MM.1S (cell line): ENCODE data around the gene ANKDD1A.

ENCODE experiments used
- DNase-seq: peaks from one replicate; pipeline ENCODE4 v3.0.0-alpha.2; 2015
- H2AFZ ChIP-seq: fragments of 300-600 bp; sonication (generic); 2 replicates; pipeline ENCODE4 v1.6.0; 2016; ENCODE audit warnings: antibody characterized with exemption, low read length
- H3F3A ChIP-seq: fragments of 300-600 bp; sonication (generic); 2 replicates; pipeline ENCODE4 v1.6.1; 2016; ENCODE audit warnings: mild to moderate bottlenecking, antibody characterized with exemption, low read length, moderate library complexity, mixed read lengths; ENCODE audit not compliant: insufficient read depth
- H3K27ac ChIP-seq: fragments of 300-600 bp; sonication (generic); 2 replicates; pipeline ENCODE4 v1.5.1; 2016; ENCODE audit warnings: mild to moderate bottlenecking, low read length
- H3K27me3 ChIP-seq: fragments of 300-600 bp; sonication (generic); replicated peaks from 2 replicates; pipeline ENCODE4 v1.6.0; 2016; ENCODE audit warnings: low read length; ENCODE audit not compliant: insufficient read depth
- H3K36me3 ChIP-seq: fragments of 300-600 bp; sonication (generic); replicated peaks from 2 replicates; pipeline ENCODE4 v1.6.1; 2016; ENCODE audit warnings: mild to moderate bottlenecking, low read length, mixed read lengths; ENCODE audit not compliant: insufficient read depth
- H3K4me1 ChIP-seq: fragments of 300-600 bp; sonication (generic); 2 replicates; pipeline ENCODE4 v1.6.1; 2016; ENCODE audit warnings: low read length, mixed read lengths
- H3K4me2 ChIP-seq: fragments of 300-600 bp; sonication (generic); 2 replicates; pipeline ENCODE4 v1.6.0; 2016; ENCODE audit warnings: low read depth, low read length
- H3K4me3 ChIP-seq: fragments of 300-600 bp; sonication (generic); 2 replicates; pipeline ENCODE4 v1.5.1; 2016; ENCODE audit warnings: low read length, mixed read lengths
- H3K79me2 ChIP-seq: fragments of 300-600 bp; sonication (generic); 2 replicates; pipeline ENCODE4 v1.6.1; 2016; ENCODE audit warnings: mixed run types, low read length, mixed read lengths
- H3K9ac ChIP-seq: fragments of 300-600 bp; sonication (generic); 2 replicates; pipeline ENCODE4 v1.6.1; 2016; ENCODE audit warnings: low read length, mixed read lengths
- H3K9me2 ChIP-seq: fragments of 300-600 bp; sonication (generic); replicated peaks from 2 replicates; pipeline ENCODE4 v1.6.1; 2016; ENCODE audit warnings: mild to moderate bottlenecking, low read length, mixed read lengths; ENCODE audit not compliant: insufficient read depth
- H3K9me3 ChIP-seq: fragments of 300-600 bp; sonication (generic); replicated peaks from 2 replicates; pipeline ENCODE4 v1.6.1; 2016; ENCODE audit warnings: mild to moderate bottlenecking, low read length, mixed read lengths; ENCODE audit not compliant: insufficient read depth
- H4K20me1 ChIP-seq: fragments of 300-600 bp; sonication (generic); 2 replicates; pipeline ENCODE4 v1.6.1; 2016; ENCODE audit warnings: mild to moderate bottlenecking, low read length, moderate library complexity, mixed read lengths; ENCODE audit not compliant: insufficient read depth
- CTCF ChIP-seq: fragments of 300-600 bp; sonication (generic); IDR thresholded peaks from 2 replicates; pipeline ENCODE4 v1.5.1; 2016; ENCODE audit warnings: antibody characterized with exemption, low read length, mixed read lengths
- EZH2 ChIP-seq: fragments of 300-600 bp; sonication (generic); optimal IDR thresholded peaks from 2 replicates; pipeline ENCODE3; 2017; ENCODE audit warnings: low read depth, mild to moderate bottlenecking, antibody characterized with exemption, low read length, mixed read lengths
- EZH2phosphoT487 ChIP-seq: fragments of 300-600 bp; sonication (generic); IDR thresholded peaks from 2 replicates; pipeline ENCODE4 v1.6.1; 2018; ENCODE audit warnings: antibody characterized with exemption, low read length

Gene ANKDD1A

GRCh38 chr15:64906402-64906801 lies 5.3 kb upstream of the ANKDD1A start:
- H3K27ac ChIP-seq = no peak overlapping the region
- H3K27me3 ChIP-seq = no peaks in the 10 kb centered on the region
- H3K9me3 ChIP-seq = no peaks in the 10 kb centered on the region
- no peak overlapping the region for H3K4me2 ChIP-seq
- H2AFZ ChIP-seq = no peak overlapping the region
- no peak for TF ChIP-seq EZH2
- TF ChIP-seq CTCF = no peak
- H3K79me2 ChIP-seq = no peaks in the 10 kb centered on the region
- H3K9me2 ChIP-seq = no peaks in the 10 kb centered on the region
- no peak overlapping the region for H3K9ac ChIP-seq
- H4K20me1 ChIP-seq = no peaks in the 10 kb centered on the region
- DNase-seq = no peak
- no peak overlapping the region for H3K4me3 ChIP-seq
- H3K36me3 ChIP-seq = no peaks in the 10 kb centered on the region
- H3K4me1 ChIP-seq = peaks cover 24% of the 10 kb centered on the region
- 0 out of 2 replicates have a peak, but pooled peaks cover 3% of the 10 kb centered on the region for H3F3A ChIP-seq

GRCh38 chr15:64907991-64908390 lies 3.7 kb upstream of the ANKDD1A start:
- H3K9me2 ChIP-seq = no peaks in the 10 kb centered on the region
- 0 out of 2 replicates have a peak, but pooled peaks cover 6% of the 10 kb centered on the region for H3F3A ChIP-seq
- H2AFZ ChIP-seq = no peak overlapping the region
- TF ChIP-seq CTCF = no peak
- no peak for TF ChIP-seq EZH2phosphoT487
- no peak for TF ChIP-seq EZH2
- H3K9ac ChIP-seq = no peak overlapping the region
- no peak overlapping the region for H3K4me3 ChIP-seq
- H3K4me1 ChIP-seq = peaks cover 24% of the 10 kb centered on the region
- no peaks in the 10 kb centered on the region for H3K36me3 ChIP-seq
- H3K27me3 ChIP-seq = no peaks in the 10 kb centered on the region
- no peak for DNase-seq
- no peak overlapping the region for H3K4me2 ChIP-seq
- no peaks in the 10 kb centered on the region for H3K9me3 ChIP-seq
- H4K20me1 ChIP-seq = no peaks in the 10 kb centered on the region
- H3K79me2 ChIP-seq = peaks cover 12% of the 10 kb centered on the region
- H3K27ac ChIP-seq = no peak overlapping the region

- Histone ChIP-seq H4K20me1 (no peaks in the 10 kb centered on the region), H3K9me2 (no peaks in the 10 kb centered on the region), H2AFZ (no peak overlapping the region), H3K4me2 (no peak overlapping the region), H3K9ac (no peak overlapping the region), H3F3A (0 out of 2 replicates have a peak, but pooled peaks cover 6% of the 10 kb centered on the region), H3K79me2 (peaks cover 25% of the 10 kb centered on the region), H3K4me1 (peaks cover 17% of the 10 kb centered on the region), H3K27ac (no peak overlapping the region), H3K9me3 (no peaks in the 10 kb centered on the region), H3K36me3 (no peaks in the 10 kb centered on the region), H3K27me3 (no peaks in the 10 kb centered on the region), H3K4me3 (no peak overlapping the region)
- DNase-seq = no peak
- TF ChIP-seq CTCF (no peak), EZH2phosphoT487 (no peak), EZH2 (no peak)
Measured at GRCh38 chr15:64909546-64909945, 2.2 kb upstream of the ANKDD1A start.
